Activated CD4-positive, CD25-positive, alpha-beta regulatory T cell treated with anti-CD3 and anti-CD28 coated beads, Interleukin-2, amount 50 U/mL, for 16 hours (primary cell): ENCODE data around the gene CD70.
"Not testable (repeated sequence)": the region's sequence is repeated elsewhere in the genome, so short reads cannot be mapped to it uniquely, and the experiment has no call there.

Experiments
- DNase-seq: peaks from one replicate; pipeline ENCODE4 v3.0.0-alpha.2; 2020; ENCODE audit warnings: low read depth, low spot score

CD70 gene

GRCh38 chr19:6572217-6572616, 18.7 kb downstream of the CD70 start:
- no peak for DNase-seq

GRCh38 chr19:6571167-6571566, 19.8 kb downstream of the CD70 start:
- DNase-seq: no peak

- no peak for DNase-seq
Observed at GRCh38 chr19:6570764-6571163, 20.2 kb downstream of the CD70 start.

- no peak for DNase-seq
Observed at GRCh38 chr19:6568816-6569215, 22.1 kb downstream of the CD70 start.

GRCh38 chr19:6568010-6568526, 22.9 kb downstream of the CD70 start:
- no peak for DNase-seq

- not testable (repeated sequence) for DNase-seq
Observed at GRCh38 chr19:6566727-6567126, 24.2 kb downstream of the CD70 start.

GRCh38 chr19:6564393-6564792, 26.6 kb downstream of the CD70 start:
- no peak for DNase-seq

- not testable (repeated sequence) for DNase-seq
Observed at GRCh38 chr19:6562437-6562836, 28.5 kb downstream of the CD70 start.

- no peak for DNase-seq
Observed at GRCh38 chr19:6556480-6557195, 34.3 kb downstream of the CD70 start.

- no peak for DNase-seq
Observed at GRCh38 chr19:6556043-6556449, 34.9 kb downstream of the CD70 start.

- peak; percentile 28 for DNase-seq
Observed at GRCh38 chr19:6551607-6552450, 39.1 kb downstream of the CD70 start.

- no peak for DNase-seq
Observed at GRCh38 chr19:6551091-6551490, 39.9 kb downstream of the CD70 start.

- DNase-seq: not testable (repeated sequence)
Observed at GRCh38 chr19:6550679-6551078, 40.3 kb downstream of the CD70 start.

GRCh38 chr19:6543866-6544347, 47.0 kb downstream of the CD70 start:
- DNase-seq: no peak

GRCh38 chr19:6540918-6541689, 49.8 kb downstream of the CD70 start:
- DNase-seq: no peak

GRCh38 chr19:6539514-6539913, 51.4 kb downstream of the CD70 start:
- no peak for DNase-seq
